ENCODE data around the gene CHD2.

- TF ChIP-seq CTCF (conservative IDR thresholded peaks at IDR 0.05; ENCODE audit: low read length) (no peak), EZH2phosphoT487 (IDR thresholded peaks at IDR 0.05; ENCODE audit: borderline replicate concordance) (no peak)
Observed at GRCh38 chr15:92984161-92984560, 84.0 kb downstream of the CHD2 start.

All from Loucy (cell line).